MM.1S (cell line): Measurements from ENCODE around the gene POLR2H.

Experiments
- CTCF ChIP-seq: fragments of 300-600 bp; sonication (generic); IDR thresholded peaks from 2 replicates; pipeline ENCODE4 v1.5.1; 2016; ENCODE audit warnings: antibody characterized with exemption, low read length, mixed read lengths
- EZH2 ChIP-seq: fragments of 300-600 bp; sonication (generic); optimal IDR thresholded peaks from 2 replicates; pipeline ENCODE3; 2017; ENCODE audit warnings: low read depth, mild to moderate bottlenecking, antibody characterized with exemption, low read length, mixed read lengths

GRCh38 chr3:184327171-184327570 is 34.3 kb upstream of the POLR2H start:
- TF ChIP-seq CTCF (no peak), EZH2 (no peak)
